Endothelial cell of umbilical vein (primary cell): ENCODE data around the gene TOM1.

Experiments used
- EZH2 ChIP-seq: IDR thresholded peaks from 2 replicates; pipeline ENCODE4 v1.6.1; 2012; ENCODE audit warnings: borderline replicate concordance, low read depth, mild to moderate bottlenecking, moderate library complexity, low read length, inconsistent platforms; ENCODE audit not compliant: severe bottlenecking
- GATA2 ChIP-seq: IDR thresholded peaks from 2 replicates; pipeline ENCODE4 v1.7.0; 2011; ENCODE audit warnings: low read depth, mild to moderate bottlenecking, moderate library complexity, mixed read lengths, low read length; ENCODE audit not compliant: insufficient read length, insufficient read depth
- POLR2AphosphoS5 ChIP-seq: IDR thresholded peaks from 2 replicates; pipeline ENCODE4 v1.6.1; 2012; ENCODE audit warnings: low read depth, mild to moderate bottlenecking, control low read depth, low read length, moderate library complexity; ENCODE audit not compliant: insufficient read depth
- TF ChIP-seq, protein P1 (sequence below), 2 donors: IDR thresholded peaks; 1 replicate in 1 of 2; 2 replicates in 1 of 2; pipeline ENCODE4 v1.5.1; 2011; ENCODE audit warnings: low read length in 2 of 2, mild to moderate bottlenecking in 2 of 2, moderate library complexity in 2 of 2, control low read depth in 1 of 2, inconsistent platforms in 1 of 2, low read depth in 1 of 2; ENCODE audit not compliant: insufficient read depth in 1 of 2; ENCODE audit errors: extremely low read depth in 1 of 2

DNA sequence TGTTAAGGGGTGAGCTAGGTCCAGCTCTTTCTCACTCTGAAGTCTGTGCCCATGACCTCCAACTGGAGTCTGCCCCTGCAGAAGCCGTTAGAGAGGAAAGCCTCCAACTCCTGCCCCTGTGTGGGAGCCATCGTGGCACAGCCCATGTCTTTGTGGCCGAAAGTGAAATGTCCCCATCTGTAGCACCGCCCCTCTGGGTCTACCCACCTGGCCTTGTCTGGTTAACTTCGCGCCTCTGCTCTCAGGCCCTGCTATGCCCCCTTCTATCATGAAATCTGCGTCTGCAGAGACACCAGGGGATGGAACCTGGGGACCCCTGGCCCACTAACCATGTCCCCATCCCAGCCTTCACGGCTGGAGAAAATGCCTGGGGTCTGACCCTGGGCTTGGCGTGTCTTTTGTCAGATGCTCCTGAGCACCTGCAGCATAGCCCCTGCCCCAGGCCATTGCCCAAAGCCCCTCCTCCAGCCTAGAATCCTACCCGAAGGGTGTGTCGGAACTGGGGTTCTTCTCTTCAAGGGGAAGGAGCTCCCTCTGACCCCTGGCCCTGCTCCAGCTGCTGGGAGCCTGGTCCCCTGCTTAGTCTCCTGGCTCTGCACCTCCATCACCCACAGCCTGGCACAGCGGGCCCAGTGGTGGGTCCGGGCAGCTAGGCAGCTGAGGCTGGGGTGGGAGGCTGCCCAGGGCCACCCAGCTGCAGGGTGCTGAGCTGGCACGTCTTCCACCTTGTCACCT is 45.4 kb downstream of the TOM1 start:
- TF ChIP-seq, protein P1, sequence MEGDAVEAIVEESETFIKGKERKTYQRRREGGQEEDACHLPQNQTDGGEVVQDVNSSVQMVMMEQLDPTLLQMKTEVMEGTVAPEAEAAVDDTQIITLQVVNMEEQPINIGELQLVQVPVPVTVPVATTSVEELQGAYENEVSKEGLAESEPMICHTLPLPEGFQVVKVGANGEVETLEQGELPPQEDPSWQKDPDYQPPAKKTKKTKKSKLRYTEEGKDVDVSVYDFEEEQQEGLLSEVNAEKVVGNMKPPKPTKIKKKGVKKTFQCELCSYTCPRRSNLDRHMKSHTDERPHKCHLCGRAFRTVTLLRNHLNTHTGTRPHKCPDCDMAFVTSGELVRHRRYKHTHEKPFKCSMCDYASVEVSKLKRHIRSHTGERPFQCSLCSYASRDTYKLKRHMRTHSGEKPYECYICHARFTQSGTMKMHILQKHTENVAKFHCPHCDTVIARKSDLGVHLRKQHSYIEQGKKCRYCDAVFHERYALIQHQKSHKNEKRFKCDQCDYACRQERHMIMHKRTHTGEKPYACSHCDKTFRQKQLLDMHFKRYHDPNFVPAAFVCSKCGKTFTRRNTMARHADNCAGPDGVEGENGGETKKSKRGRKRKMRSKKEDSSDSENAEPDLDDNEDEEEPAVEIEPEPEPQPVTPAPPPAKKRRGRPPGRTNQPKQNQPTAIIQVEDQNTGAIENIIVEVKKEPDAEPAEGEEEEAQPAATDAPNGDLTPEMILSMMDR (IDR thresholded peaks at IDR 0.05; ENCODE audit: extremely low read depth in 1 of 2, insufficient read depth in 1 of 2, low read depth in 1 of 2, low read length in 2 of 2), result no peak
- TF ChIP-seq GATA2 (no peak), EZH2 (no peak), POLR2AphosphoS5 (no peak)
